Stimulated activated CD4-positive, alpha-beta T cell treated with anti-CD3 and anti-CD28 coated beads, TNF-alpha, amount 100 ng/mL, for 48 hours (primary cell): ENCODE data around the gene L3MBTL4.
"Not testable (repeated sequence)": the region's sequence is repeated elsewhere in the genome, so short reads cannot be mapped to it uniquely, and the experiment has no call there.

Experiments used
- DNase-seq, 3 donors: peaks; one replicate each; pipeline ENCODE4 v3.0.0-alpha.2; 2020; ENCODE audit warnings: low read depth in 3 of 3

L3MBTL4 gene

GRCh38 chr18:6310714-6311113 is 104.0 kb downstream of the L3MBTL4 start:
- DNase-seq: no peak

- DNase-seq: no peak
Measured at GRCh38 chr18:6297875-6298274, 116.8 kb downstream of the L3MBTL4 start.

GRCh38 chr18:6294148-6294784 is 120.4 kb downstream of the L3MBTL4 start:
- no peak for DNase-seq

- DNase-seq: no peak
Measured at GRCh38 chr18:6289843-6290242, 124.9 kb downstream of the L3MBTL4 start.

- no peak for DNase-seq
Measured at GRCh38 chr18:6286585-6286984, 128.1 kb downstream of the L3MBTL4 start.

GRCh38 chr18:6284761-6285160 is 129.9 kb downstream of the L3MBTL4 start:
- DNase-seq: no peak

GRCh38 chr18:6284300-6284699 is 130.4 kb downstream of the L3MBTL4 start:
- DNase-seq: no peak

- no peak for DNase-seq
Measured at GRCh38 chr18:6281874-6282273, 132.8 kb downstream of the L3MBTL4 start.

- DNase-seq: no peak
Measured at GRCh38 chr18:6280211-6280743, 134.4 kb downstream of the L3MBTL4 start.

GRCh38 chr18:6279308-6279707 is 135.4 kb downstream of the L3MBTL4 start:
- DNase-seq: no peak

- DNase-seq: no peak
Measured at GRCh38 chr18:6273423-6273822, 141.3 kb downstream of the L3MBTL4 start.

- not testable (repeated sequence) for DNase-seq
Measured at GRCh38 chr18:6272144-6272543, 142.6 kb downstream of the L3MBTL4 start.

- DNase-seq: no peak
Measured at GRCh38 chr18:6271585-6271984, 143.1 kb downstream of the L3MBTL4 start.

- no peak for DNase-seq
Measured at GRCh38 chr18:6270771-6271216, 143.9 kb downstream of the L3MBTL4 start.

- DNase-seq: no peak
Measured at GRCh38 chr18:6269660-6270332, 144.9 kb downstream of the L3MBTL4 start.

- DNase-seq: no peak
Measured at GRCh38 chr18:6266212-6266611, 148.5 kb downstream of the L3MBTL4 start.

GRCh38 chr18:6261938-6262337 is 152.8 kb downstream of the L3MBTL4 start:
- DNase-seq: no peak

- DNase-seq: not testable (repeated sequence)
Measured at GRCh38 chr18:6259324-6259723, 155.4 kb downstream of the L3MBTL4 start.

- no peak for DNase-seq
Measured at GRCh38 chr18:6257950-6258349, 156.8 kb downstream of the L3MBTL4 start.

- no peak for DNase-seq
Measured at GRCh38 chr18:6256521-6256920, 158.2 kb downstream of the L3MBTL4 start.

- DNase-seq: no peak
Measured at GRCh38 chr18:6255886-6256285, 158.8 kb downstream of the L3MBTL4 start.

- DNase-seq: no peak
Measured at GRCh38 chr18:6255116-6255705, 159.5 kb downstream of the L3MBTL4 start.

GRCh38 chr18:6254456-6254855 is 160.3 kb downstream of the L3MBTL4 start:
- DNase-seq: no peak
